ENCODE measurements around the gene WNT3.

WNT3 gene

DNA sequence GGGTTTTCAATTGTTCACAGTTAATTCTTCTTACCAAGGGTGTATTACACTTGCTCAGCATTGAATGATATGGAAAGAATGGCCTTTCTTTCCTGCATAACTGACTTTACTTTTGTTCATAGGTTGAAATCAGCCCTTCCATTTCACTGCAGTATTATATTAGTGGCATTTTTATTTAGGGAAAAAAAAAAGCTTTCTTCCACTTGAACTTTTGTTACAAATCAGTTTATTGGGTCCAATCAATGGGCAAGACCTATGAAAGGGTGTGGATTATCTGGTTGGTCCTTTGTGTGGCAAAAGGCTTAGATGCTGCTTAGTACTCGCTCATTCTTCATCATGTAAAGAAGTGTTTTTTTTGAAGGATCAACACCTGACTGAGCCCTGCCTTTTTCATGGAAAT, 74.1 kb downstream of the WNT3 start:
- H3K9ac ChIP-seq (ENCODE audit: low read length), result no peak overlapping the region
- H3K36me3 ChIP-seq (ENCODE audit: control insufficient read depth, insufficient read depth, low read length), result no peaks in the 10 kb centered on the region
- H3K27me3 ChIP-seq (ENCODE audit: control insufficient read depth, insufficient read depth, low read length), result no peaks in the 10 kb centered on the region
- peaks cover 4% of the 10 kb centered on the region; the same call in 1 of the 2 replicates for H3K4me1 ChIP-seq (ENCODE audit: control insufficient read depth, insufficient read depth, low read length)
- no peak overlapping the region for H3K27ac ChIP-seq (ENCODE audit: low read depth, low read length)
- H3K9me3 ChIP-seq (ENCODE audit: control insufficient read depth, insufficient read depth, low read depth, low read length), result no peaks in the 10 kb centered on the region
- no peak overlapping the region for H3K4me3 ChIP-seq (ENCODE audit: low read depth, low read length)

- Histone ChIP-seq H3K36me3 (ENCODE audit: control insufficient read depth, insufficient read depth, low read length) (no peaks in the 10 kb centered on the region), H3K4me3 (ENCODE audit: low read depth, low read length) (no peak overlapping the region), H3K4me1 (ENCODE audit: control insufficient read depth, insufficient read depth, low read length) (peaks cover 4% of the 10 kb centered on the region; the same call in 1 of the 2 replicates), H3K27ac (ENCODE audit: low read depth, low read length) (no peak overlapping the region), H3K9me3 (ENCODE audit: control insufficient read depth, insufficient read depth, low read depth, low read length) (no peaks in the 10 kb centered on the region), H3K9ac (ENCODE audit: low read length) (no peak overlapping the region), H3K27me3 (ENCODE audit: control insufficient read depth, insufficient read depth, low read length) (no peaks in the 10 kb centered on the region)
These were observed 75.8 kb downstream of the WNT3 start for GRCh38 chr17:46742565-46743270.

DNA sequence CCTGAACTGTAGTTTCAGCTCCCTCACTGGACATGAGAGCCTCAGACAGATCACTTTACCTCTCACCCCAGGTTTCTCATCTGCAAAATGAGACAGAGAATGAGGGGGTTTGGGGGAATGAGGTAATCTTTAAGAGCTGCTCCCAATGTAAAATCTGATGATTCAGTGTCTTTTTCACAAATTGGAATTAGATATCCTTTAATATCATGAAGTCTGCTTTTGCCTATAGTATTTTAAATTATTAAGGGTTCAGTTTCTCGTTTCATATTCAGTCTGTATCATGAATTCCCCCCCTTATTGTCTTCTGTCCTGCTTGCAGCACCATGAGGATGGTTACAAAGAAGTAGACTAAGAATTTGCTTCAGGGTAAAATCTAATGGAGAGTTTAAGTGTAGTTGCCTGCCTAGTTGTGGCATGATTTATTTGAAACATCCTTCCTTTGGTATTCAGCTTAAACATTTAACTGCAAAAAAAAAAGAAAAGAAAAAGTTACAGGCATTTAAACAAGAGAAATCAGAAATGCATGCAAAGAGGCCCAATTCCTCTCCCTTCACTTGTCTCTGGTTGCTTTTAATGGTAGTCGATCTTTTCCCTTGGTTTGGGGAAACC, 77.3 kb downstream of the WNT3 start:
- no peaks in the 10 kb centered on the region for H3K36me3 ChIP-seq (ENCODE audit: control insufficient read depth, insufficient read depth, low read length)
- no peak overlapping the region for H3K4me3 ChIP-seq (ENCODE audit: low read depth, low read length)
- H3K4me1 ChIP-seq (ENCODE audit: control insufficient read depth, insufficient read depth, low read length), result peaks cover 4% of the 10 kb centered on the region; the same call in 1 of the 2 replicates
- no peak overlapping the region for H3K9ac ChIP-seq (ENCODE audit: low read length)
- H3K9me3 ChIP-seq (ENCODE audit: control insufficient read depth, insufficient read depth, low read depth, low read length), result no peaks in the 10 kb centered on the region
- no peaks in the 10 kb centered on the region for H3K27me3 ChIP-seq (ENCODE audit: control insufficient read depth, insufficient read depth, low read length)
- no peak overlapping the region for H3K27ac ChIP-seq (ENCODE audit: low read depth, low read length)

GRCh38 chr17:46739982-46740381, 78.5 kb downstream of the WNT3 start:
- no peak overlapping the region for H3K27ac ChIP-seq (ENCODE audit: low read depth, low read length)
- no peaks in the 10 kb centered on the region for H3K9me3 ChIP-seq (ENCODE audit: control insufficient read depth, insufficient read depth, low read depth, low read length)
- no peak overlapping the region for H3K4me3 ChIP-seq (ENCODE audit: low read depth, low read length)
- H3K9ac ChIP-seq (ENCODE audit: low read length), result no peak overlapping the region
- H3K36me3 ChIP-seq (ENCODE audit: control insufficient read depth, insufficient read depth, low read length), result no peaks in the 10 kb centered on the region
- no peaks in the 10 kb centered on the region for H3K27me3 ChIP-seq (ENCODE audit: control insufficient read depth, insufficient read depth, low read length)
- H3K4me1 ChIP-seq (ENCODE audit: control insufficient read depth, insufficient read depth, low read length), result peaks cover 4% of the 10 kb centered on the region; the same call in 1 of the 2 replicates

- Histone ChIP-seq H3K27ac (ENCODE audit: low read depth, low read length) (no peak overlapping the region), H3K9ac (ENCODE audit: low read length) (no peak overlapping the region), H3K4me1 (ENCODE audit: control insufficient read depth, insufficient read depth, low read length) (0 out of 2 replicates have a peak, but pooled peaks cover 4% of the 10 kb centered on the region)
These were observed 79.9 kb downstream of the WNT3 start for GRCh38 chr17:46738544-46738943.

DNA sequence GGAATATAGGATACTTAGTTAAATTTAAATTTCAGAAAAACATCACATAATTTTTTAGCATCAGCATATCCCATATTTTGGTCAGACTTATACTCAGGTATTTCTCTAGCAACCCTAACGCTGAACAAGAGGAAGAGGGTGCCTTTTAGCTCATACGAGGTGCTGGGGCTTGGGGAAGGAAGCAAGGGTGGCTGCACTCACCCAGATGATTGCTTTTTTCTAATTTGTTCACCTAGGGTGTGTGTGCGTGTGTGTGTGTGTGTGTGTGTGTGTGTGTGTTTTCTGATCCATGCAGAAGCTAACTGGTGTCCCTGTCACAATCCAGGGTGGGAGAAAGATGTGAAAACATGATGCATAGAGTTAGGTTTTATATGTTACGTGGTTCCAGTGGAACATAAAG, 81.2 kb downstream of the WNT3 start:
- Histone ChIP-seq H3K4me1 (ENCODE audit: control insufficient read depth, insufficient read depth, low read length) (peaks cover 12% of the 10 kb centered on the region), H3K4me3 (ENCODE audit: low read depth, low read length) (no peak overlapping the region), H3K36me3 (ENCODE audit: control insufficient read depth, insufficient read depth, low read length) (no peaks in the 10 kb centered on the region)

More at GRCh38 chr17:46738544-46738943, 79.9 kb downstream of the WNT3 start:
- H3K27me3 ChIP-seq (ENCODE audit: control insufficient read depth, insufficient read depth, low read length), result no peaks in the 10 kb centered on the region
- H3K4me3 ChIP-seq (ENCODE audit: low read depth, low read length), result no peak overlapping the region
- H3K36me3 ChIP-seq (ENCODE audit: control insufficient read depth, insufficient read depth, low read length), result no peaks in the 10 kb centered on the region
- no peaks in the 10 kb centered on the region for H3K9me3 ChIP-seq (ENCODE audit: control insufficient read depth, insufficient read depth, low read depth, low read length)

GRCh38 chr17:46736100-46736499, 82.4 kb downstream of the WNT3 start:
- Histone ChIP-seq H3K4me1 (ENCODE audit: control insufficient read depth, insufficient read depth, low read length) (peaks cover 19% of the 10 kb centered on the region), H3K9me3 (ENCODE audit: control insufficient read depth, insufficient read depth, low read depth, low read length) (no peaks in the 10 kb centered on the region), H3K4me3 (ENCODE audit: low read depth, low read length) (no peak overlapping the region), H3K36me3 (ENCODE audit: control insufficient read depth, insufficient read depth, low read length) (no peaks in the 10 kb centered on the region), H3K27ac (ENCODE audit: low read depth, low read length) (no peak overlapping the region), H3K9ac (ENCODE audit: low read length) (no peak overlapping the region), H3K27me3 (ENCODE audit: control insufficient read depth, insufficient read depth, low read length) (no peaks in the 10 kb centered on the region)

More for the DNA sequence above, 81.2 kb downstream of the WNT3 start:
- H3K27me3 ChIP-seq (ENCODE audit: control insufficient read depth, insufficient read depth, low read length), result no peaks in the 10 kb centered on the region
- no peak overlapping the region for H3K27ac ChIP-seq (ENCODE audit: low read depth, low read length)
- no peak overlapping the region for H3K9ac ChIP-seq (ENCODE audit: low read length)
- no peaks in the 10 kb centered on the region for H3K9me3 ChIP-seq (ENCODE audit: control insufficient read depth, insufficient read depth, low read depth, low read length)

DNA sequence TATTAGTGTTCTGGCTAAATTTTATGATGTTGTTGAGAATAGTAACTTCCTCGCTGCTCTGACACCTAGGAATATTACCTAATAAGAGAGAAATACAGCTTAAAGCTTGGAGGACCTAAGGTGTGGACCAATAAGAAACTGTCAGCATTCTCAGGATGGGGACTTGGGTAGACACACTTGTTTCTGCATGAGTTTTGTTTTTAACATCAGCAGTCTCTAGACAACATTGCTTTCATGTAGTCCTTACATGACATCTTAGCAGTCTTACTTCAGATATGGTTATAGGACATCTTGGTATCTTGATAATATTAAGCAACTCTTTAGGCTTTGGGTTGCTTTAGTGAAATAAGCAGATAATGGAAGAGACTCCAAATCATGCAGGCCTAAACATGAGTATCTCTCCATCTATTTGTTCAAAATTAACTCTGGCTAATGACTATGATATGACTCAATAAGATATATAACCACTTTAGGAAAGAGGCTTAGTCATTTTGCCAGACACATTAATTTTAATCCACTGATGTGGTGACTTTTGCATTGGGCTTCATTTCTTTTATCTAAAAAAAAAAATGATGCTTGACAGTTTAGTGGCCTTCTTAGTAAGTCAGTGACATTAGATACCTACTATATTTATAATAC, 84.5 kb downstream of the WNT3 start:
- H3K27ac ChIP-seq (ENCODE audit: low read depth, low read length), result no peak overlapping the region
- H3K9ac ChIP-seq (ENCODE audit: low read length), result no peak overlapping the region
- no peaks in the 10 kb centered on the region for H3K27me3 ChIP-seq (ENCODE audit: control insufficient read depth, insufficient read depth, low read length)
- H3K4me1 ChIP-seq (ENCODE audit: control insufficient read depth, insufficient read depth, low read length), result peaks cover 19% of the 10 kb centered on the region
- H3K4me3 ChIP-seq (ENCODE audit: low read depth, low read length), result no peak overlapping the region
- H3K36me3 ChIP-seq (ENCODE audit: control insufficient read depth, insufficient read depth, low read length), result no peaks in the 10 kb centered on the region
- H3K9me3 ChIP-seq (ENCODE audit: control insufficient read depth, insufficient read depth, low read depth, low read length), result no peaks in the 10 kb centered on the region

DNA sequence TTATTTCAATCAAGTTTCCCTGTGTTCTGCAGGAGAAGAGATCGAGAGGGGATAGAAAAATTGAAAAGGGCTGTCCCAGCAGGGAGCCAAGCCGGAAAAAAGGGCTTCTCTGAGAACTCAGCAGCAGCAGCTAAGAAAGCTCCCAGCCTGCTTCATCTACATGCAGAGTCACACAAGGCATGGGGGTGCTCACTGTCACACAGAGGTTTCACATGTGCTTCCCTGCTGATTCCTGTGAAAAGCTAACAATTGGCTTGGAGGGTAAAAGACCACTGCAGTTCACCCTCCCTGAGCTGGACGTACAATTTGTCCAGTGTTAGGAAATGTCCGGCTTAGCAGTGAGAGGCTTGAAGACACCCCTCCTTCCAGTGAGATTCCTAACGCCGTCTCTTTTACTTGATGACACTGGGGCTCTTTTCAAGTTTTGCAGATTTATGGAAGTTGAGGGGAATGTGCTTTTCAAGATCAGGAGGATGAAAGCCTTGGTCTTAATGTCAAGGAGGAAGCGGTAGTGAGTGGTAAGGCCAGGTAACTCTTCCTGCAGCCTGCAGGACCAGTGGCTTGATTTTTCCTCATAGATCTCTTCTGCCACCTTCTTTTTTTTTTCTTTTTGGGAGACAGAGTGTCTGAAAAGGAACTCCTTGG, 85.6 kb downstream of the WNT3 start:
- Histone ChIP-seq H3K4me3 (ENCODE audit: low read depth, low read length) (peak overlapping the region; percentile 7; the same call in 1 of the 2 replicates), H3K4me1 (ENCODE audit: control insufficient read depth, insufficient read depth, low read length) (peaks cover 19% of the 10 kb centered on the region), H3K9ac (ENCODE audit: low read length) (peak overlapping the region; percentile 47), H3K9me3 (ENCODE audit: control insufficient read depth, insufficient read depth, low read depth, low read length) (no peaks in the 10 kb centered on the region), H3K36me3 (ENCODE audit: control insufficient read depth, insufficient read depth, low read length) (no peaks in the 10 kb centered on the region), H3K27me3 (ENCODE audit: control insufficient read depth, insufficient read depth, low read length) (no peaks in the 10 kb centered on the region), H3K27ac (ENCODE audit: low read depth, low read length) (no peak overlapping the region)

DNA sequence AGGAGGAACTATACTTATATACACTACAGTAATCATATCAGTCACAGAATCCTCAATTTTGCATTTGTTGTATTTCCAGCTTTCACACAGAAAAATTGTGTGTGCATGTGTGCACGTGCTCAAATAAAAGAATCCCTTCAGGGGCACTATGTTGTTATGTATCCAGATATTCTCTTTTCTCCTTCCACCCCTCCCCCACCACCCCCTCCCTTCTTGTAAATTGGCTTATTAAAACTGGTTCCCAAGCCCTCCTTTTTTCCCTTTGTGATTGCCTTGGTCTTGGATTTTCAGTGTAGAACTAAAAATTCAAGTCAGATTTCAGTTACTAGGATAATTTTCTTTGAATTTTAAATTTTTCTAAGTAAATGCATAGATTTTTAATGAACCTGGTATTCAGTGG, 86.3 kb downstream of the WNT3 start:
- Histone ChIP-seq H3K27ac (ENCODE audit: low read depth, low read length) (no peak overlapping the region), H3K4me3 (ENCODE audit: low read depth, low read length) (0 out of 2 replicates have a peak overlapping the region, but pooled peaks have one; percentile 7), H3K9me3 (ENCODE audit: control insufficient read depth, insufficient read depth, low read depth, low read length) (no peaks in the 10 kb centered on the region), H3K4me1 (ENCODE audit: control insufficient read depth, insufficient read depth, low read length) (peaks cover 19% of the 10 kb centered on the region), H3K36me3 (ENCODE audit: control insufficient read depth, insufficient read depth, low read length) (no peaks in the 10 kb centered on the region), H3K9ac (ENCODE audit: low read length) (no peak overlapping the region), H3K27me3 (ENCODE audit: control insufficient read depth, insufficient read depth, low read length) (no peaks in the 10 kb centered on the region)

- Histone ChIP-seq H3K9me3 (ENCODE audit: control insufficient read depth, insufficient read depth, low read depth, low read length) (no peaks in the 10 kb centered on the region), H3K27me3 (ENCODE audit: control insufficient read depth, insufficient read depth, low read length) (no peaks in the 10 kb centered on the region), H3K9ac (ENCODE audit: low read length) (no peak overlapping the region), H3K4me1 (ENCODE audit: control insufficient read depth, insufficient read depth, low read length) (peaks cover 19% of the 10 kb centered on the region), H3K4me3 (ENCODE audit: low read depth, low read length) (no peak overlapping the region), H3K36me3 (ENCODE audit: control insufficient read depth, insufficient read depth, low read length) (no peaks in the 10 kb centered on the region), H3K27ac (ENCODE audit: low read depth, low read length) (no peak overlapping the region)
These were observed 87.8 kb downstream of the WNT3 start for GRCh38 chr17:46730679-46731078.
